NCI-H446 (cell line): Measurements from ENCODE around the gene LMNTD1.
"Not testable (repeated sequence)": the region's sequence is repeated elsewhere in the genome, so short reads cannot be mapped to it uniquely, and the experiment has no call there.

ENCODE experiments used
- DNase-seq, 2 experiments: peaks; one replicate each; lab custom pipeline; 2025; lab: John Stamatoyannopoulos, UW

Gene LMNTD1

GRCh38 chr12:25427337-25428249 is 125.5 kb downstream of the LMNTD1 start:
- no peak for DNase-seq

DNA sequence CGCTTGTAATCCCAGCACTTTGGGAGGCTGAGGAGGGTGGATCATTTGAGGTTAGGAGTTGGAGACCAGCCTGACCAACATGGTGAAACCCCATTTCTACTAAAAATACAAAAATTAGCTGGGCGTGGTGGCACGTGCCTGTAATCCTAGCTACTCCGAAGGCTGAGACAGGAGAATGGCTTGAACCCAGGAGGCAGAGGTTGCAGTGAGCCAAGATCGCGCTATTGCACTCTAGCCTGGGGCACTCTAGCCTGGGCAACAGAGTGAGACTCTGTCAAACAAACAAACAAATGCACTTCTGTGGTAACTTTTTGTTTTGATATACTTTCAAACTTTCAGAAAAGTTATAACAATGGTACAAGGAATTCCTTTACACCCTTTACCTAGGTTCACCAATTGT is 126.3 kb downstream of the LMNTD1 start:
- DNase-seq, result not testable (repeated sequence)
